ENCODE data around the gene MXD4. TPM values are rescaled to one million over a fixed set of nuclear protein-coding genes. Genes with fewer than 3 reads are reported as not detected.

Gene MXD4
- total RNA-seq, 6 experiments from 2014 or later = 56.5 to 81.8 (median 60.3) TPM

DNA sequence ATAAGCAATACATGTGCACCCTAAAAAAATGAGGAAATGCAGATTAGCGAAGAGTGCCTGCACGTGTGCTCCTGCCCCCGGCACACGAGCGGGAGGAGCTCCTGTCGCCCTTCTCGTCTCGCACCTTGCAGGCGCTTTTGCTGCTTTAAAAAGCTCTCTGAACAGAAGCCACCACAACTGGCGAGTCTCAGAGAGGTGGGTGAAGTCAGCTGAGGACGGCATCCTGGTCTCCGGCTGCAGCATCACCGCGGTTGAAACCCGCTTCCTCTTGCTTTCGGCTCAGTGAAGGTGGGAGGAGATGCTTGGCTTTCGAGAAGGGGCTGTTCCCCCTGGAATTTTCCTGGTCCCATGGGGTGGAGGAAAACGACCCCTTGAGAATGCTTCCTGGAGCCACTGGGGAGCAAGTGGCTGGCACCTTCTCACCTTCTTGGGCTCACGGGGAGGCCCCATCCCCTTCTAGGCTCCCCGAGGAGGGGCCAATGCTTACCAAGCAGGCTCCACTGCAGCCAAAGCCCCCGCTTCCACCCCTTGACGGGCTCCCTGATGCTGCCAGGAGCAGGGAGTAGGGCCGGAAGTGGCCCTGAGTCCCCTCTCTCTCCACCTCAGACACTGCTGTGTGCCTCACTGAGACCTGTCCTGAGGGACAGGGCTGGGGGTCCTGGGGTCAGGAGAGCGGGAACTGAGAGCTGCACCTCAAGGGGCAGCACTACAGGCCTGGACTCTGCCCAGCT is 29.2 kb upstream of the MXD4 start:
- Mint-ChIP-seq H3K27me3 (ENCODE audit: insufficient read depth) (peaks cover 11% of the 10 kb centered on the region), H3K4me3 (no peak overlapping the region), H3K9me3 (no peaks in the 10 kb centered on the region), H3K4me1 (ENCODE audit: low read depth) (peaks cover 14% of the 10 kb centered on the region), H3K36me3 (ENCODE audit: low read depth) (no peaks in the 10 kb centered on the region), H3K27ac (no peak overlapping the region)
- DNase-seq = no peak
- TF ChIP-seq, protein P1, sequence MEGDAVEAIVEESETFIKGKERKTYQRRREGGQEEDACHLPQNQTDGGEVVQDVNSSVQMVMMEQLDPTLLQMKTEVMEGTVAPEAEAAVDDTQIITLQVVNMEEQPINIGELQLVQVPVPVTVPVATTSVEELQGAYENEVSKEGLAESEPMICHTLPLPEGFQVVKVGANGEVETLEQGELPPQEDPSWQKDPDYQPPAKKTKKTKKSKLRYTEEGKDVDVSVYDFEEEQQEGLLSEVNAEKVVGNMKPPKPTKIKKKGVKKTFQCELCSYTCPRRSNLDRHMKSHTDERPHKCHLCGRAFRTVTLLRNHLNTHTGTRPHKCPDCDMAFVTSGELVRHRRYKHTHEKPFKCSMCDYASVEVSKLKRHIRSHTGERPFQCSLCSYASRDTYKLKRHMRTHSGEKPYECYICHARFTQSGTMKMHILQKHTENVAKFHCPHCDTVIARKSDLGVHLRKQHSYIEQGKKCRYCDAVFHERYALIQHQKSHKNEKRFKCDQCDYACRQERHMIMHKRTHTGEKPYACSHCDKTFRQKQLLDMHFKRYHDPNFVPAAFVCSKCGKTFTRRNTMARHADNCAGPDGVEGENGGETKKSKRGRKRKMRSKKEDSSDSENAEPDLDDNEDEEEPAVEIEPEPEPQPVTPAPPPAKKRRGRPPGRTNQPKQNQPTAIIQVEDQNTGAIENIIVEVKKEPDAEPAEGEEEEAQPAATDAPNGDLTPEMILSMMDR (IDR thresholded peaks at IDR 0.05) = no peak

DNA sequence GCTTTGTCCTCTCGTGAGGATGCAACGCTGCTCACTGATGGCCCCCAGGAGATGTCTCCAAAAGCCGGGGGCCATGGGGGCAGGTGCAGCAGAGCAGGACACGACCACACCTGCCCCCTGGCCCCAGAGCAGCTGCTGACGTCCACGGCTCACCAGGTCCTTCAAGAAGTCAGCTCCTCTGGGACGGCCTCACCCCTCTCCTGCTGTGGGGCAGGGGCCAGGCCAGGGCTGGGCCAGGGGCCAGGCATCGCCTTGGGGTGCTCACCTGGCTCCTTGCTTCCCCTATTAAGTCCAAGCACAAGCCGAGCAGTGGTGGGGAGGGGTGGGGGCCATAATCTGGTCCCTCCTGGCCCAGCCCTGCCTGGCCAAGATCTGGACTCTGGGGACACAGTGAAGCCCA is 28.6 kb upstream of the MXD4 start:
- H3K36me3 Mint-ChIP-seq (ENCODE audit: low read depth) = no peaks in the 10 kb centered on the region
- H3K9me3 Mint-ChIP-seq = no peaks in the 10 kb centered on the region
- TF ChIP-seq, protein P1 (IDR thresholded peaks at IDR 0.05) = no peak
- peaks cover 16% of the 10 kb centered on the region for H3K4me1 Mint-ChIP-seq (ENCODE audit: low read depth)
- H3K4me3 Mint-ChIP-seq = no peak overlapping the region
- no peak overlapping the region for H3K27ac Mint-ChIP-seq
- H3K27me3 Mint-ChIP-seq (ENCODE audit: insufficient read depth) = peaks cover 8% of the 10 kb centered on the region
- DNase-seq = no peak

DNA sequence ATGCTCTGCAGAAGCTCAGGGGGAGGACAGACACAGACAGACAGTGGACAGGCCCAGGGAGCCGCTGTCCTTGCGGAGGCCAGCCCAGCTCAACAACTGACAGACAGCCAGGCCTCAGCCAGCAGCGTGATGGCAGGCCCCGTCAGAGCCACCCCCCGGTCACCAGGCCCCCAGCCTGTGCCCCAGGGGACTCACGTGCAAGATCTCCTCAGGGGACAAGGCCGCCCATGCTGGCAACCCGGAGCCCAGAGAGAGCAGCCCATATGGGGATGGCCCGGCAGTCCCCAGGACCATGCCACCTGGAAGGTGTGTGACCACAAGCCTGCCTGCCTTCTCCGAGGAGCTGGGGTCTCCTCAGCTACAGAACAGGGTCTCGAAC is 28.0 kb upstream of the MXD4 start:
- TF ChIP-seq, protein P1 (IDR thresholded peaks at IDR 0.05) = no peak
- no peak for DNase-seq
- peaks cover 6% of the 10 kb centered on the region for H3K27me3 Mint-ChIP-seq (ENCODE audit: insufficient read depth)
- H3K27ac Mint-ChIP-seq = no peak overlapping the region
- H3K4me3 Mint-ChIP-seq = no peak overlapping the region
- no peaks in the 10 kb centered on the region for H3K36me3 Mint-ChIP-seq (ENCODE audit: low read depth)
- H3K4me1 Mint-ChIP-seq (ENCODE audit: low read depth) = peaks cover 19% of the 10 kb centered on the region
- H3K9me3 Mint-ChIP-seq = no peaks in the 10 kb centered on the region

DNA sequence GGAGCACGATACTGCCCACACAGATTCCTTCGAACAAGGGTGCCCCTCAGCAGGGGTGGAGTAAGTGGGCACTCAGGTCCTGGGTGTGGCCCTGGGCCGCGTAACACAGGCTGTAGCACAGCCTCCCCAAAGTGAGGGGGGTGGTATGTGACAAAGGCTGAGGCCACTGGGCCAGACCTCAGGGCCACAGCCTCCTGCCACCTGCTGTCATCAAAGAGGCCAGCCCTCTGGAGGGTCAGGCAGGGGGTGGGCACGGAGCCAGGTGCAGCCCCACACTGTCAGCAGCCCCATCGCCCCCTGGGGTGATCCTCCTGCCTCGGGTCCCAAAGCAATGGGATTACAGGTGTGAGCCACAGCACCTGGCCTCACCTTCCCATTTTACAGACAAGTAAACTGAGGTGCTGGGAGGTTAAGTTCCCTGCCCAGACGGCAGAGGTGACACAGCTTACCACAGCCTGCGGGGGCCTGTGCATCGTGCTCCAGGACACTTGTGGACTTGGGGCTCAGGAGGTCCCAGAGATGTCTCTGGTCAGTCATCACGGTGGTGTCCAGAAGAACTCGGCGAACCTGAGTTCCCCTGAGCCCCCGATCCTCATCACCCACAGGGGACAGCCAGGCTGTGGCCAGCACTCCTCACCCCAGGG is 27.5 kb upstream of the MXD4 start:
- Mint-ChIP-seq H3K27me3 (ENCODE audit: insufficient read depth) (peaks cover 6% of the 10 kb centered on the region), H3K27ac (no peak overlapping the region), H3K9me3 (no peaks in the 10 kb centered on the region), H3K36me3 (ENCODE audit: low read depth) (no peaks in the 10 kb centered on the region), H3K4me1 (ENCODE audit: low read depth) (peaks cover 19% of the 10 kb centered on the region), H3K4me3 (no peak overlapping the region)
- DNase-seq = no peak
- TF ChIP-seq, protein P1 (IDR thresholded peaks at IDR 0.05) = no peak

DNA sequence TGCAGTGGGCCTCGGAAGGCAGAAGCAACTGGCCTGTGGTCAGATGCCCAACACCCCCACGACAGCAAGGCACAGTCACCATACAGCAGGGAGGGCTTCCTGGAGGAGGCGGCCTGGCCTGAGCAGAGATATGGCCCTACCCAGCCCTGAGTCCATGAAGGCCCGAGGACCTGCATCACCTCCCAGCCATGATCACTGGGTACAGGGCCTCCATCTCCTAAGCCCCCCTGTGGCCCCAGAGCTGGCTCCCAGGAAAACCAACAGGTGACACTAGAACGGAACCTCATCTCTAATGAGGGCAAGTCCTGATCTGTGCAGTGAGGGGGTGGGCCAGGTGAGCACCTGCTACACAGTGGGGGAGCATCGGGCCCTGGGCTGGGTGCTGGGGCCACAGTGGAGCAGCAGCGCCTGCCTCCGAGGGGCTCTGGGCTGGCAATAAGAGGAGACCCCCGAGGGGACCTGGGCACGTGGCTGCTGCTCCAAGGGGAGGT is 26.2 kb upstream of the MXD4 start:
- Mint-ChIP-seq H3K4me1 (ENCODE audit: low read depth) (peaks cover 17% of the 10 kb centered on the region), H3K27ac (no peak overlapping the region), H3K27me3 (ENCODE audit: insufficient read depth) (peaks cover 6% of the 10 kb centered on the region)

More for the DNA sequence above, 26.2 kb upstream of the MXD4 start:
- Mint-ChIP-seq H3K36me3 (ENCODE audit: low read depth) (no peaks in the 10 kb centered on the region), H3K9me3 (no peaks in the 10 kb centered on the region), H3K4me3 (no peak overlapping the region)
- no peak for DNase-seq
- TF ChIP-seq, protein P1 (IDR thresholded peaks at IDR 0.05) = no peak

Data from HFFc6 (cell line).